Measurements from ENCODE around the gene GABRA5.

Gene GABRA5

DNA sequence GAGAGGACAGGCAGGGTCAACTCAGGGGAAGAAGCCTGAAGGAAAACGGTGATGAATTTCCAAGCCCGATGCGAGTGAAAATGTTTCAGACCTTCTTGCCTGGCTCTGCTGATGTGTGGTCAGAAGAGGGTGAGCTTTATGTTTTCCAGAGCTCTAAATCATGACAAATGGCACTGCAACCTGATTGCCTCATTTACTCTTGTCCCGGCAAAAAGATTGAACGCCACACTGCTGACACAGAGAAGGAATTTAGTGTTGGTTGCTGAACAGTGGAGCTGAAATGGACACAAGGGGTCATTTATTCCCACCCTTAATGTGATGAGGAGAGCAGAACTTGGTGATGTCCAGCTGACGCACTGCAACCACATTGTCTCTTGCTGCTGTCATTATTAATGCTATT is 68.0 kb downstream of the GABRA5 start:
- no peak for DNase-seq

DNA sequence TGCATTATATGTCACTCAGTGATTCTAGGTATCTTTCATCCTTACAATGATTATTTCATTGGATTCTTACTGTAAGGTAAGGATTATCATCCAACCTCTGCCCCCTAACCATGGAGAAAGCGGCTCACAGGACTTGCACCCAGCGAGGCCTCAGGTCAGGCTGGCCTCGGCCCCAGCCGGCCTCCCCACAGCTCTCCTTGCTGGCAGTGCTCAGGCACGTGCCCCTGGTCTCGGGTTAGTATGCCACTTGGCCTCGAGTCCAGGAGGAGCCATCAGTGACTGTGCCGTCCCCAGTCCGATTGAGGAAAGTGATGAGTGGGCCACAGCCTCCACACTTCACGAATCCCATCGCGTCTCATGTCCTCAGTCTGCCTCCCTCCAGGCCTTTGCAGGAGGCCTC is 68.5 kb downstream of the GABRA5 start:
- DNase-seq: no peak

DNA sequence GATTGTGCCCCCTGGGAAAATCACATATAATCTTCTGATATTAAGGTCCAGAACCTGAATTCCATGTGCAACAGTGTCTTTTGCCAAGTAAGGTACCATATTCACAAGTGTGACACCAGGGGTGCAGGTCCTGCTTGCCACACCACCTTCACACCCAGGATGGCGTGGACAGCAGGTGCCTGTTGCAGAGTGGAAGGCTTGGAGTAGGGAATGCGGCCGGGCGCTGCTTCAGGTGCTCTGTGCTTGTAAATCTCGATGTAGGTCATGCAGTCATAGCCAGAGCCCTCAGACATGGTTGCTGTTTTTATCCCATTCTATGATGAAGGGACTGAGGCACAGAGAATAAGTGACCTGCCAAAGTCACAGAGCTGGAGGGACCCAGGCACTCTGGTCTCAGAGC is 69.6 kb downstream of the GABRA5 start:
- no peak for DNase-seq

DNA sequence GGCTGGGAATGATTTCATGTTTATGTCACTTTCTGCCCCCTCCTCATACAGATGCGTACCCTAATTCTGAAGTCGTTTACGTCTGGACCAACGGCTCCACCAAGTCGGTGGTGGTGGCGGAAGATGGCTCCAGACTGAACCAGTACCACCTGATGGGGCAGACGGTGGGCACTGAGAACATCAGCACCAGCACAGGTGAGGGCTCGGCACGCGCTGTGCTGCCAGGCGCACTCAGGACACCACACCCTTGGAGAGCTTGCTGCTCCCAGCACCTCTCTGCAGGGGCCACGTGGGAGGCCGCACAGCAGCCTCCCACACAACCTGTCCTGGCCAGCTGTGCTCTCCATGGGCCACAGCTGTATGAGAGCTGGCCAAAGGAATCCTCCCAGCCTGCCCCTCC is 70.3 kb downstream of the GABRA5 start:
- DNase-seq: no peak

DNA sequence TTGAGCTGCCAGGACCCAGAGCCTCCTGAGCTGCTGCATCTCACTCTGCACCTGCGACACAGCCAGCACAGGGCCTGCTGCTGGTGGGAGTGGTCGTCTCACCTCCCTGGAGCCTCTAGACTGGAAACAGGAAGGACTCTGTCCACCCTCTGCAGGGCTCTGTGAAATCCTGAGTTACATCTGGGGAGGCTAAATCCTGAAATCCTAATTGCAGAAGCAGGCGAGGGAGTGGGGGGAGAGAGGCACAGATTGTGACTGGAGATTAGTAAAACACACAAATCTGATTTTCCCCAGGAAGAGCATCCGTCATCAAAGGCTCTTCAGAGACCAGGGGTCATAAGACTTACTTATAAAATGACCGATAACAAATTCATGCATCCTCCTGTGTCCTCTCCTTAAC is 72.5 kb downstream of the GABRA5 start:
- DNase-seq: no peak

DNA sequence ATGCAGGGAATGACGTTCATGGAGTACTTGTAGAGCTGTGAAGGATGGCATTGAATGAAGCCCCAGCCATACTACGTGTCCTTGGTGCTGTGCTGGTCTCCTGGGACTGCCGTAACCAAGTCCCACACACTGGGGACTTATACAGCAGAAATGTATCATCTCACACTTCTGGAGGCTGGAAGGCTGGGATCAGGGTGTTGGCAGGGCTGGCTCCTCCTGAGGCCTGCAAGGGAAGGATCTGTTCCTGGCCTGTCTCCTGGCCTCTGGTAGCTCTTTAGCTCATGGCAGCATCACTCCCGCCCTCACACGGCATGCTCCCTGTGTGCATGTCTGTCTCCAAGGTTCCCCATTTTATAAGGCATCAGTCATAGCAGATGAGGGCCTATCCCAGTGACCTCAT is 74.6 kb downstream of the GABRA5 start:
- DNase-seq: no peak

DNA sequence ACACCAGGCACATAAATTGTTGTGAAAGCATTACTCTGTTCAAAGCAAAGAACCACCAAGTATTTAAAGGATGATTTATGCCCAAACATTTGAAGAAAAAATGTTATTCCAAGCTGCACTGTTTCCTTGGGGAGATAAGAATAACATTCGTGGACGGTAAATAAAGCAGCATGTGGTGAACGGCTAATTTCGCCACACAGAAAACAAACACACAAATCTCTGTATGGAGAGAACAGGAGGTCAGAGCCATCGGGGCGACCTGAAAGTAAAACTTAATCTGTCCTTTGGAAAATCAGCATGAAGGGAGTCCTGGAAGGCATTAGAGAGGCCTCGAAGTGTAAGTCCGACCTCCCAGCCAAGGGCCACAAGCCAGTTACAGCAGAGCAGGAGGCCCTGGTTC is 77.0 kb downstream of the GABRA5 start:
- DNase-seq: no peak

DNA sequence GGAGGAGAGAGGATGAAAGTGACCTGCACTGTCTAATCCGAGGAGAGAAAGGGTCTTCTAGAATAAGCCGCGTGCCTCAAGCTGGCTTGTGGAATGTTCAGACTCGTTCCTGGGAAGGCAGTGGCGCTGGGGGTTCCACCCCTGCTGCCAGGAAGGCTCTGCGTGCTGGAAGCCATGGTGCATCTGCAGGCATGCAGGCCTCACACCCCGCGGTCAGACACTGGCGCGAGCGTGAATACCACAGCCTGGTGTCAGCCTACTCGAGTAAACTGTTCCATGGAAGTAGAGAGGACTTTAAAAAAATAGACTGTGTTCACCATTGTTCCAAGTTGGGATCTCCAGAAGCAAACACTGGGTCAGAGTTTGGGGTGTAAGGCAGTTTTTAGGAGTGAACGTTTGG is 78.2 kb downstream of the GABRA5 start:
- no peak for DNase-seq

DNA sequence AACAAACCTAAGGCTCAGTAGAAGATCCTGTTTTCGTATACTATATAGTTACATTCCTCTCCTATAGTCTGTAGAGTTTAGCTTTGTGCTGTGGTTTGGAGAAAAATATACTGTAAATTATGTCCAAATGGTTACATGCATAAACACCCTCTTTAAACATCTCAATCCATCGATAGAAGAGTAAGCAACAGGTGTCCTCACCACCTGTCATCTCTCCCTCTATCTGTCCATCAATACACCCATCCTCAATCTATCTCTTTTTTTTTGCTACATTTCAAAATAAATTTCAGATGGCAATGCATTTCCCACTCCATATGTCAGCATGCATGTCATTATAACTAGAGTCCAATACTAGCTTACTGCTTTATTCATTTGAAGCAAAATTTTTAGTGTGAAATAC is 83.1 kb downstream of the GABRA5 start:
- no peak for DNase-seq

DNA sequence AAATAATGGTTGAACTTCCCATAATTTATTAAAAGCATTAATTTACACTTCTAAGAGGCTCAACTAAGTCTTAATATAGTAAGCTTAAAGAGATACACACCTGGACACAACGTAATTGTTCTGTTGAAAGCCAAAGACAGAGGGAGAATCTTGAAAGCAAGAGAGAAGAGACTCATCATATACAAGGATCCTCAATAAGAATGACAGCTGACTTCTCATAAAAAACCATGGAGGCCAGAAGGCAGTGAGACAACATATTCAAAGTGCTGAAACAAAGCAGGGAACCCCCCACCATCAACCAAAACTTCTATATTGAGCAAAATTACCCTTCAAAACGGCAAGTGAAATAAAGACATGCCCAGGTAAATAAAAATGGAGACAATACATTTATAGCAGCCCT is 87.5 kb downstream of the GABRA5 start:
- no peak for DNase-seq

DNA sequence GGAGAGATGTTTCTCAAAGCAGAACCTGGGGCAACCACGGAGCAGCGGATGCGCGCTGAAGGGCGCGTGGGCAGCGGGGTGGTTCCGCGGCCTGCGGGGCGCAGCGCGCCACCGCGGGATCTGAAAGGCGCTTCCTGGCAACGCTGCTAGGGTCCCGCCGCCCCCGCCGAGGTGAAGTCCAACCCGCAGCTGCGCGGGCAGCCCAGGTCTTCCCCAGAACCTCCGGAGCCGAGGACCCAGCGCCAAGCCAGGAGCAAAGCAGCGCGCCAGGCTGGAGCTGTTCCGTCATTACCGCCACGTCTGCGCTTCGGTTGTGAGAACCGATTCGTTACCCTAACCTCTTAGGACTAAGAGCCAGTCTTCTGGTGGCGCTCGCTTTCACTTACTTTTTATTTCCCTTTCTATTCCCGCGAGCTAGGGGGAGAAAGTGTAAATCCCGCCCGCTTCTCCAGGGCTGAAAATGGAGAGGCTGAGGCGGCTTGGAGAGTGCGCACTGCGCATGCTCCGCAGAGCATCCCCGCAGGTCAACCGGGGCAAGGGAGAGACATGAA is 100.9 kb downstream of the GABRA5 start:
- no peak for DNase-seq

DNA sequence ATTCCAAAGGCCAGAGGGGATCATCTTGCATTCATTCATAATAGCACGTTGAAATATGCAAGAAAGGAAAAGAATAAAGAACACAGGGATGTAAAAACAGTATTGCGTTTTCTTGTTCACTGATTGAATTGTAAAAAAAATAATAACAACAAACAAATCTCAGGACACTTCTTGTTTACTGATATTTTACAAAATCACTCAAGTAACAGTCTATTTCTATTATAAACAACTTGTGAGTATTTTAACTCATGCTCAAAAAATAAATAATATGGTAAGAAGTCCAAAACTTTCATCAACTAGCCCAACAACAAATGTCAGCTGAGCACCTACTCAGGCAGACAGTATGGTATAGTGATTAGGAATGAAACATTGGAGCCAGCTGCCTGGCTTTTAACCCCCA is 101.9 kb downstream of the GABRA5 start:
- no peak for DNase-seq

DNA sequence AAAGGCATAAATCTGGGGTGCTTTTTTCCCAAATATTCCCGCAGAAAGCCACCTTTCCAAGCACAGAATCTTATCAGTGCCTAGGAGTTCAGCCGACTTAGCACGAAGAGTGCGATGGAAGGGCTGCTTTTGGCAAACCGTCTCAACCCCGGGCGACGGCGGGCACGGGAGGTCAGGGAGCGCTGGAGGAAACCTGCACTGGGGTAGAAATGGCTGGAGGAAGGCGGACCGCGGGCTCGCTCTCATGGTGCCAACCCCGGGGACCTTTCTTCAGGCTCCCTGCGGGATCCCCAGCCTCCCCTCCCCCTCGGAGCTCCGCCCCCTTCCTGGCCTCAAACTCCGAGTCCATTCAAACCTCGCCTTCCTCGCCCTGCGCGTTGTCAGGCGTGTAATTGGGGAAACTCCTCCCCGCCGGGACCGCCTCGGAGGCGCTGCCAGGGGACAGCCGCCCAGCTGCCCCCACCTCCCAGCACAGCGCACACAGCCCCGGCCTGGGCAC is 103.9 kb downstream of the GABRA5 start, which contains the start of gene GABRG3:
Gene GABRG3 (plus strand): TSS at position 470 of the 499 bp plus-strand sequence.
- no peak for DNase-seq

DNA sequence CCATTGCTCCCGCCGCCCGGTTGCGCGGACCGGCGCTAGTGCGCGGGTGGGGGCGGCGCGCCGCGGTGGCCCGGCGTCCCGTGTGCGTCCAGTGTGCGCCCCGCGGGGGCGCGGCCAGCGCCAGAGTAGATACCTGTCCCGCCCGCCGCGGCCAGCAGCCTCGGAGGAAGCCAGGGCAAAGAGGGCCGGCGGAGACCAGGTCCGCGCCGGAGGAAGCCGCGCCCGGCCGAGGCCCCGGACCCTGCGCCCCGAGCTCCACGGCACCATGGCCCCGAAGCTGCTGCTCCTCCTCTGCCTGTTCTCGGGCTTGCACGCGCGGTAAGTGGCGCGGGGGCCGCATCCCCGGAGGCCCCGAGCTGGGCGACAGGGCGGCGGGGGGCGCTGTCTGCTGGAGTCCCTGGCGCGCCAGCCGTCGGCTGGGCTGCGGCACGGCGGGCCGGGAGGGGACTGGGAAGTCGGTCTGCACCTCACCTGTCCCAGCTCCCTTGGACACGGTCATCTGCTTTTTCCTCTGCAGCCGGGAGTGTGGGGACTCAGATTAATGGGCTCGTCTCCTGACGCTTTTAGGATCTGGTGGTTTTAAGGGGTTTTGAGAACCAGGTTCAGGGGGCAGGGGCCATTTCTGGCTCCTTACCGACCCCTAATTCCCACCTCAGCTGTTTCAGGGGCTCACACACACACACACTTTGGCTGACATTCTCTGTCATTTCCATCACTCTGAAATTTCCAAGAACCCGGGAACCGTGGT is 104.6 kb downstream of the GABRA5 start:
- no peak for DNase-seq

DNA sequence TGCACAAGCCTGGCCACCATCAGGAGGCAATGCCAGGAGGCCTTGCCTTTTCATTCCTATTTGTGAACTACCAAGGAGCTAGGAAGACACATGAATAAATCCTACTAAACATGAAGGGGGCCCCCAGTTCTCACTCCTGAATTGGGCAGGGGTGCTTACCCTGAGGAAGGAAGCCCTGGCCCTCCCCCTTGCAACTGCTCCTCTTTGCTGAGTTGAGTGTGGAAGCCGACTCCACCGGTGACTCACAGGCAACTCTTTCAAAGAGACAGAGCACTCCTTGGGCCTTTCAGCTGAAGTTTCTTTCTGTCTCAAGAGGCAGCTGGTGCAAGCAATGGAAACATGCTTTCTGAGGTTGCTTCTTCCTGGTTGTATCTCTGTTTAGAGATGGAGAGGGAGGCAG is 105.8 kb downstream of the GABRA5 start:
- no peak for DNase-seq

DNA sequence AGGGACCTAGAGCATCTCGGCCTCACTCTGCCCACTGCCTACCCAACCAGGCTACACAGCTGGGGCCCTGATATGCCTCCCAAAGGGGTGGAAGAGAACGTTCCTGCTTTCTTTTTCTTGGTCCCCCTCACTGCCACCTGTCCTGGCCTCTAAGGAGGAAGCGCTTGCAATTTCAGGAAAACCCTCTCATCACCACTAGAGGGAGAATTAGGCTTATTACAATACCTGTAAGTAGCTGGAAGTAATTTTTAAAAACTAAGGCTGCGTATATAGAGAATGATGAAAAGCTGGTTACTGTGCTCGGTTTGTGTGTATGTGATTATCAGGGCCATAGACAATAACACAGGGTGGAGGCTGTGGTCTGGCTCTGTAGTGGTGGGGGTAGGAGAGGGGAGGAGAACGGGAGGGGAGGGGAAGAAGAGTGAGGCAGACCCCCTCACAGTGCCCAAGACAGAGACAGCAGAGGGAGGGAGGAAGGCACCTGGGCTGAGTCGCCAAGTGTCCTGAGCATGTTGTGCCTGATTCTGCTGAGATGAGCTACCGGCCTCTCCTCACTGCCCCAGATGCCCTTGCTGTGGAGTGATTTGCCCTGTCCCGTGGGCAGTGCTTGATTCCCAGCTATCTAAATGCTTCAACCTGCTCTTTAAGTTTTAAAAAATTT is 107.4 kb downstream of the GABRA5 start:
- peak; percentile 11 for DNase-seq

DNA sequence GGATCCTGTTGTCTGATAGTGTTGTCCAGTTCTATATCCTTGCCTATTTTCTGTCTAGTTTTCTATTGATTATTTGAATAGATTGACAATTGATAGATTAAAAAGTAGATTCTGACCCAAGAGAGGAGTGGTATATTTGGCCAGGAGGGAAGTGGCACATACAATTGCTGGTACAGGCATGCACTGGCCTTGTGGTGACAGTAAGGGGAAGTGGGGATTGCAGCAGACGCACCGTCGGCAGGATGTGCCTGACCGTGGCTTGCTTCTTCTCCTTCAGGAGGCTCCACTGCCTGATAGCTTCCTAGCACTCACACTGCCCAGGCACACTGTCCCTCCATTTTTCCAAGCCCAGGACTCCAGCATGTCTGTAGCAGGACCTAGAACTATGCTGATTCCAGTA is 114.6 kb downstream of the GABRA5 start:
- no peak for DNase-seq

DNA sequence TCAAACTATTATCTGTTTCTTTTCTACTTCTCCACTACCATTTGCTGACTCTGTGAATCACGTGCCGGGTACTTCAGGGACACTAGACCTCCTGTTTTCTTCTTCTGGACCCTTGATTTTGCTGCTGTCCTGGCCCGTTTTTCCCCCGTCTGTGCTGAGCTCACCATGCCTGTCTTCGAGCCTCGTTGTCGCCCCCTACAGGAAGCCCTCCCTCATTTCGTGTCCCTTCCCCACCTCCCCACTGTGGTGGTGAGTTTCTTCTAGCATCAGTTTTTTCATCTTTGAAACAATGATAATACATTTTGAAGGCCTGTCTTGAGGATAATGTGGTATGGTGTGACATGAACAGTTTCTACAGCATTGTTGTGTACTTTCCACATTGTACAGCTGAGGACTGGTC is 117.0 kb downstream of the GABRA5 start:
- DNase-seq: no peak

DNA sequence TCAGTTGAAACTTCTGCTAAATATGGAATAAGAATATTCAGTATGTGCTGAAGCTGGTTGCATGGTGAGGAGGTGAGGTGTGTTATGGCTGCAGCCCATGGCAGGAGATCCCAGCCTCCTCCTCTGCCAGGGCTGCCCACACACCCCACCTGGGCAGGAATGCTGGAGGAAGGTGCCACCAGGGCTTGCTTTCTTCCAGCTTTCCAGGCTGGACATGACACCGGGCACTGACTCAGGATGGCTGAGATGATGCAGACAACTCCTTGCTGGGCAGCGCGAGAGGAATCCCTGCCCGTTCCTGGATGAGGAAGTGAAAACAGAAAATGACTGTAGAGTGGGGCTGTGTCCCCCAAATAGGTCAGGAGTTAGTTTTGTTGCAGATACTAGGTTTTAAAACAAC is 118.2 kb downstream of the GABRA5 start:
- DNase-seq: no peak

DNA sequence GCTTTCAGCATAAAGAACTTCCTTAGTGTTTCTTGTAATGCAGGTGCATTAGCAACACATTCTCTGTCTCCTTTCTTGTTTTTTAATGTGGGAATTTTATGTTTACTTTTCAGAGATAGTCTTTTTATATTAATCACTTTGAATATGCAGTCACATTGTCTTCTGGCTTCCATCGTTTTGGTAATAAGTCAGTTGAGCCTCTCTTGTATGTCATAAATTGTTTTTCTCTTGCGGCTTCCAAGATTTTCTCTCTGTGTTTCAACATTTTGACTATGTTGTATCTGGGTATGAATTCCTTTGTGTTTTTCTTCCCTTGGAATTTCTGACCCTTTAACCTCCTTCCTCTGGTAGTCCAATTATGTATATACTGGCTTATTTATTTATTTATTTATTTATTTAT is 129.4 kb downstream of the GABRA5 start:
- DNase-seq: no peak
